Measurements from ENCODE around the gene RGMA. TPM values are rescaled to one million over a fixed set of nuclear protein-coding genes. Genes with fewer than 3 reads are reported as not detected.

Gene RGMA
- total and polyA plus RNA-seq, 2 donors (not counting 1 experiment from before 2014, with no cell fraction given), result not detected

DNA sequence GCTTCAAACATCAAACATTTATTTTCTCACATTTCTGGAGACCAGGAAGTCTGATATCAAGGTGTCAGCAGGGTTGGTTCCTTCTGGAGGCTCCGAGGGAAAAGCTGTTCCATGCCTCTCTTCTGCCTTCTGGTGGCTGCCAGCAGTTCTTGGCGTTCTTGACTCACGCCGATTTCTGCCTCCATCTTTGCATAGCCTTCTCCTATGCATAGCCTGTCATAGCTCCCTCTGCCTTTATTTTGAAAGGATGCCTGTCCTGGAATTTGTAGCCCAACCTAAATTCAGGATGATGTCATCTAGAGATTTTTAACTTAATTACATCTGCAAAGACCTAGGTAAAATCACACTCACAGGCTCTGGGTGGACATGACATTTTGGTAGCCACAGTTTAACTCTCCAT lies 70.4 kb downstream of the RGMA start:
- H3K36me3 ChIP-seq (replicated peaks in 1 of 2; ENCODE audit: control extremely low read depth in 1 of 2, control insufficient read depth in 1 of 2, extremely low read depth in 1 of 2, insufficient read depth in 2 of 2, low read length in 1 of 2), result peaks cover 23 to 92% of the 10 kb centered on the region in 2 experiments

DNA sequence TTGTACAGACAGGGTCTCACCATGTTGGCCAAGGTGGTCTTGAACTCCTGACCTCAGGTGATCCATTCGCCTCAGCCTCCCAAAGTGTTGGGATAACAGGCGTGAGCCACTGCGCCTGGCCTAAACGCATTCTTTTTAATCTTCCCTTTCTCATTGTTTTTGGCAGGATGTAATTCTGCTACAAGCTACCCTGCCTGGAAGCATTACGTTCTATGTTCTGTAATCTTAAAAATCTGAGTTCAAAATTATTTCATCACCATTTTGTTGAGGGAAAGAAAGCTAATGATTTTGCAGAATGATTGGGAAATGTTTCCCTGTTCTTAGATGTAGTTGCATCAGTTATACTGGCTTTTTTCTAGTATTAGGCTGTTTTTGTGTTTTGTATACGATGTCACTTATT lies 71.5 kb downstream of the RGMA start:
- POLR2A ChIA-PET, result no interaction called here
- CTCF ChIA-PET, result interaction anchor here (0.7 to 9.4 kb wide), 4 partner anchors 14 to 221 kb away, joined by 3 to 64 read pairs (median 4); no protein-coding TSS in a partner anchor
- peaks cover 21 to 92% of the 10 kb centered on the region in 2 experiments for H3K36me3 ChIP-seq (replicated peaks in 1 of 2; ENCODE audit: control extremely low read depth in 1 of 2, control insufficient read depth in 1 of 2, extremely low read depth in 1 of 2, insufficient read depth in 2 of 2, low read length in 1 of 2)
- no peak overlapping the region for H3K4me2 ChIP-seq (replicated peaks; ENCODE audit: low read depth, low read length, poor library complexity, severe bottlenecking)
- H2AFZ ChIP-seq (ENCODE audit: insufficient read depth, low read depth, low read length, poor library complexity, severe bottlenecking), result no peak overlapping the region
- H3K79me2 ChIP-seq (ENCODE audit: control insufficient read depth, insufficient read depth, low read length), result peaks cover 29% of the 10 kb centered on the region
- H3K4me1 Mint-ChIP-seq, result peaks cover 17% of the 10 kb centered on the region
- peaks cover 8% of the 10 kb centered on the region for H4K20me1 ChIP-seq (ENCODE audit: control insufficient read depth, insufficient read depth, low read length, poor library complexity, severe bottlenecking)
- intact Hi-C loops (cut with micrococcal nuclease), result no loop called here
- H3K4me3 ChIP-seq (ENCODE audit: control extremely low read depth in 1 of 5, extremely low read depth in 1 of 5, insufficient read depth in 1 of 5, low read depth in 2 of 5, low read length in 4 of 5), result no peak overlapping the region
- H3K27me3 Mint-ChIP-seq, result no peaks in the 10 kb centered on the region
- no peaks in the 10 kb centered on the region for H3K4me1 ChIP-seq (ENCODE audit: control insufficient read depth in 2 of 2, insufficient read depth in 2 of 2, low read length in 2 of 2)
- TF ChIP-seq, protein P1, sequence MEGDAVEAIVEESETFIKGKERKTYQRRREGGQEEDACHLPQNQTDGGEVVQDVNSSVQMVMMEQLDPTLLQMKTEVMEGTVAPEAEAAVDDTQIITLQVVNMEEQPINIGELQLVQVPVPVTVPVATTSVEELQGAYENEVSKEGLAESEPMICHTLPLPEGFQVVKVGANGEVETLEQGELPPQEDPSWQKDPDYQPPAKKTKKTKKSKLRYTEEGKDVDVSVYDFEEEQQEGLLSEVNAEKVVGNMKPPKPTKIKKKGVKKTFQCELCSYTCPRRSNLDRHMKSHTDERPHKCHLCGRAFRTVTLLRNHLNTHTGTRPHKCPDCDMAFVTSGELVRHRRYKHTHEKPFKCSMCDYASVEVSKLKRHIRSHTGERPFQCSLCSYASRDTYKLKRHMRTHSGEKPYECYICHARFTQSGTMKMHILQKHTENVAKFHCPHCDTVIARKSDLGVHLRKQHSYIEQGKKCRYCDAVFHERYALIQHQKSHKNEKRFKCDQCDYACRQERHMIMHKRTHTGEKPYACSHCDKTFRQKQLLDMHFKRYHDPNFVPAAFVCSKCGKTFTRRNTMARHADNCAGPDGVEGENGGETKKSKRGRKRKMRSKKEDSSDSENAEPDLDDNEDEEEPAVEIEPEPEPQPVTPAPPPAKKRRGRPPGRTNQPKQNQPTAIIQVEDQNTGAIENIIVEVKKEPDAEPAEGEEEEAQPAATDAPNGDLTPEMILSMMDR (IDR thresholded peaks at IDR 0.05), result no peak
- no peak for TF ChIP-seq EZH2 (IDR thresholded peaks at IDR 0.05; ENCODE audit: borderline replicate concordance, insufficient read depth, low read depth, low read length, poor library complexity, severe bottlenecking)
- H3K9me3 Mint-ChIP-seq (ENCODE audit: insufficient read depth), result no peaks in the 10 kb centered on the region
- no peak overlapping the region for H3K27ac ChIP-seq (ENCODE audit: low read length in 2 of 2)
- 100% methylated on average over 3 of the region's 6 CpGs for WGBS (ENCODE audit: insufficient coverage)
- no peaks in the 10 kb centered on the region for H3K27me3 ChIP-seq (replicated peaks in 1 of 4; ENCODE audit: control extremely low read depth in 1 of 4, control insufficient read depth in 3 of 4, insufficient read depth in 4 of 4, low read length in 3 of 4)
- H3K9me3 ChIP-seq (ENCODE audit: control extremely low read depth in 1 of 3, control insufficient read depth in 2 of 3, insufficient read depth in 1 of 3, low read length in 2 of 3), result no peaks in the 10 kb centered on the region
- ATAC-seq (ENCODE audit: low read depth), result no peak
- no peak for DNase-seq
- no peak overlapping the region for H3K9ac ChIP-seq (ENCODE audit: low read length)
- H3K27ac Mint-ChIP-seq, result no peak overlapping the region
- no peak overlapping the region for H3K4me3 Mint-ChIP-seq

More for the DNA sequence above, 70.4 kb downstream of the RGMA start:
- Histone ChIP-seq H3K4me2 (replicated peaks; ENCODE audit: low read depth, low read length, poor library complexity, severe bottlenecking) (no peak overlapping the region), H3K27ac (ENCODE audit: low read length in 2 of 2) (no peak overlapping the region), H4K20me1 (ENCODE audit: control insufficient read depth, insufficient read depth, low read length, poor library complexity, severe bottlenecking) (peaks cover 18% of the 10 kb centered on the region), H3K4me3 (ENCODE audit: control extremely low read depth in 1 of 5, extremely low read depth in 1 of 5, insufficient read depth in 1 of 5, low read depth in 2 of 5, low read length in 4 of 5) (no peak overlapping the region), H3K9me3 (ENCODE audit: control extremely low read depth in 1 of 3, control insufficient read depth in 2 of 3, insufficient read depth in 1 of 3, low read length in 2 of 3) (no peaks in the 10 kb centered on the region), H3K27me3 (replicated peaks in 1 of 4; ENCODE audit: control extremely low read depth in 1 of 4, control insufficient read depth in 3 of 4, insufficient read depth in 4 of 4, low read length in 3 of 4) (no peaks in the 10 kb centered on the region), H3K4me1 (ENCODE audit: control insufficient read depth in 2 of 2, insufficient read depth in 2 of 2, low read length in 2 of 2) (no peaks in the 10 kb centered on the region), H3K9ac (ENCODE audit: low read length) (no peak overlapping the region), H2AFZ (ENCODE audit: insufficient read depth, low read depth, low read length, poor library complexity, severe bottlenecking) (no peak overlapping the region), H3K79me2 (ENCODE audit: control insufficient read depth, insufficient read depth, low read length) (peaks cover 22% of the 10 kb centered on the region)
- TF ChIP-seq, protein P1 (IDR thresholded peaks at IDR 0.05), result no peak
- TF ChIP-seq EZH2 (IDR thresholded peaks at IDR 0.05; ENCODE audit: borderline replicate concordance, insufficient read depth, low read depth, low read length, poor library complexity, severe bottlenecking), result no peak
- Mint-ChIP-seq H3K4me1 (peaks cover 22% of the 10 kb centered on the region), H3K4me3 (no peak overlapping the region), H3K9me3 (ENCODE audit: insufficient read depth) (no peaks in the 10 kb centered on the region), H3K27ac (no peak overlapping the region), H3K27me3 (no peaks in the 10 kb centered on the region)
- intact Hi-C loops (cut with micrococcal nuclease), result no loop called here
- DNase-seq (no peak), ATAC-seq (ENCODE audit: low read depth) (no peak)
- ChIA-PET POLR2A (no interaction called here), CTCF (interaction anchor here (1.2 to 9.4 kb wide), 2 partner anchors 13 to 221 kb away, joined by 4 to 64 read pairs; no protein-coding TSS in a partner anchor)
- WGBS (ENCODE audit: insufficient coverage), result 92% methylated on average over 4 of the region's 4 CpGs
